ENCODE results near the gene PPP2R2C.

The PPP2R2C gene

GRCh38 chr4:6422105-6422504 lies 50.3 kb downstream of the PPP2R2C start:
- DNase-seq = no peak

GRCh38 chr4:6421397-6421796 lies 51.0 kb downstream of the PPP2R2C start:
- DNase-seq = no peak

GRCh38 chr4:6420972-6421371 lies 51.4 kb downstream of the PPP2R2C start:
- DNase-seq = no peak

GRCh38 chr4:6420036-6420435 lies 52.4 kb downstream of the PPP2R2C start:
- no peak for DNase-seq

- no peak for DNase-seq
Measured at GRCh38 chr4:6419452-6420028, 52.9 kb downstream of the PPP2R2C start.

- DNase-seq = no peak
Measured at GRCh38 chr4:6418193-6418755, 54.1 kb downstream of the PPP2R2C start.

- no peak for DNase-seq
Measured at GRCh38 chr4:6417516-6418050, 54.8 kb downstream of the PPP2R2C start.

GRCh38 chr4:6416518-6417286 lies 55.7 kb downstream of the PPP2R2C start:
- peak; percentile 67 for DNase-seq

GRCh38 chr4:6415031-6415705 lies 57.2 kb downstream of the PPP2R2C start:
- no peak for DNase-seq

- DNase-seq = no peak
Measured at GRCh38 chr4:6414578-6414977, 57.8 kb downstream of the PPP2R2C start.

GRCh38 chr4:6410664-6411063 lies 61.8 kb downstream of the PPP2R2C start:
- no peak for DNase-seq

- peak; percentile 77 for DNase-seq
Measured at GRCh38 chr4:6410068-6410467, 62.3 kb downstream of the PPP2R2C start.

- DNase-seq = no peak
Measured at GRCh38 chr4:6409381-6409780, 63.0 kb downstream of the PPP2R2C start.

- DNase-seq = no peak
Measured at GRCh38 chr4:6408263-6408662, 64.2 kb downstream of the PPP2R2C start.

- peak; percentile 53 for DNase-seq
Measured at GRCh38 chr4:6405397-6405706, 67.1 kb downstream of the PPP2R2C start.

- DNase-seq = no peak
Measured at GRCh38 chr4:6404611-6405396, 67.6 kb downstream of the PPP2R2C start.

- no peak for DNase-seq
Measured at GRCh38 chr4:6403400-6403685, 69.1 kb downstream of the PPP2R2C start.

- no peak for DNase-seq
Measured at GRCh38 chr4:6402566-6403399, 69.6 kb downstream of the PPP2R2C start.

GRCh38 chr4:6401797-6402196 lies 70.6 kb downstream of the PPP2R2C start:
- DNase-seq = no peak

- no peak for DNase-seq
Measured at GRCh38 chr4:6396696-6397236, 75.6 kb downstream of the PPP2R2C start.

- no peak for DNase-seq
Measured at GRCh38 chr4:6395466-6396228, 76.8 kb downstream of the PPP2R2C start.
